GM21367 (cell line): ENCODE results near the gene LRAT.

Experiments
- ATAC-seq: cut with Tn5 transposase; IDR thresholded peaks from one replicate; pipeline ENCODE4 v1.9.1; 2021; ENCODE audit not compliant: unreplicated experiment

Gene LRAT

DNA sequence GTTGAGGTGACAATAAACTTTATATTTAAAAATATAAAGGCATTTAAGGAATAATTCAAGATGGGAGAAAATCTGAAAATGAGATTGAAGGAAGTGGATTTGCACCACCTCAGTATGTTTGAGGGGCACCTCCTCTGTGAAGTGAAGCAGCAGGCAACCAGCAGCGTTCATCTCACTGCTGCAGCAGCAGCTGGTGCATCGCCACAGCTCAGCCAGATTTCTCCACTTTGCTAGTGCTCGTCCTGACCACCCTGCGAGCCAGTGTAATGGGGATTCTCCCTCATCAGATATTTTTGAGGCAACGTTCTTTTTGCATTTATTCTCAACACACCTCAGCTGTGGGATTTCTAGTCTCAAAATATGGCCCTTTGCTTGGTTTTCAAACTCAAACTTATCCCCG, 13.9 kb downstream of the LRAT start:
- no peak for ATAC-seq

- ATAC-seq = no peak
These were observed 17.1 kb downstream of the LRAT start for GRCh38 chr4:154760895-154761294.

DNA sequence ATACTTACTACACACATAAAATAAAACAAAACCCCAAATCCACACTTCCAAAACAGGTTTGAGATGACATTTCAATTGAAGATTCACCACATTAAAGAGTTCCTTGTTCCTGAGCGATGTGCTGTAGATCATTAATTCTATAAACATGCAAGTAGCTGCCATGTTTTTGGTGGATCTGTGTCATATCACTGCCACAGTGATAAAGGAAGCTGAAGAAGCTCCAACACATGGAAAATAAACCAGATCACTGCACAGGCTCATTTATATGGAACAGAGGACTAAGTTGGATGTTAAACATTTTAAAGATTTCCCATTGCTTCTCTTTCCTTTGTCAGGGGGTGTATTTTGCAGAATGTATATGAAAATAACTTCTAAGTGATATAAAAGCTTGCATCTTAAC, 34.5 kb downstream of the LRAT start:
- no peak for ATAC-seq

DNA sequence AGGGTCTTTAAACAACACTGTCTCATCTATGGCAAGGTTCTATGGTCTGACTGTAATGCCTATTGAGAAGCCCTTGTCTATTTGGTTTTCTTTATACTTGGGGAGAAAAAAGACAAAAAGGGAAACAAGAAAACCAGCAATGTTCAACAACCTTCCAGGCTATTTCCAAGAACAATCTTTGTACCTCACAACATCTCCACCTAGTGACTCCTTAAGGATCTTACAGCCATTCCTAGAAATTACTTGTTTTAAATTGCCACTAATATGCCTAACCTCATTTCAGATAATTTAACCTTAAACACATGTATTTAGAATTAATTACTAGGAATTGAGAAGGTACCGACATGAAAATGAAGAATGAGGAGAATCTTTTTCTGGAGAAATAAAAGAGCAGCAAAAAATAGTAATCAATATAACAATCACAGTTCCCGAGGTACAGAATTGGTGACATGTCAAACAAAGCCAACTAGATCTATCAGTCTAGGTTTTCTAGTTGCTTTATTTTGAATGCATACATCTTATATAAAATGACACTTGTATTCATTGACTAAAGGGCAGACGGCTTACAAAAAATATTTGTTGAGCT, 35.7 kb downstream of the LRAT start:
- no peak for ATAC-seq

DNA sequence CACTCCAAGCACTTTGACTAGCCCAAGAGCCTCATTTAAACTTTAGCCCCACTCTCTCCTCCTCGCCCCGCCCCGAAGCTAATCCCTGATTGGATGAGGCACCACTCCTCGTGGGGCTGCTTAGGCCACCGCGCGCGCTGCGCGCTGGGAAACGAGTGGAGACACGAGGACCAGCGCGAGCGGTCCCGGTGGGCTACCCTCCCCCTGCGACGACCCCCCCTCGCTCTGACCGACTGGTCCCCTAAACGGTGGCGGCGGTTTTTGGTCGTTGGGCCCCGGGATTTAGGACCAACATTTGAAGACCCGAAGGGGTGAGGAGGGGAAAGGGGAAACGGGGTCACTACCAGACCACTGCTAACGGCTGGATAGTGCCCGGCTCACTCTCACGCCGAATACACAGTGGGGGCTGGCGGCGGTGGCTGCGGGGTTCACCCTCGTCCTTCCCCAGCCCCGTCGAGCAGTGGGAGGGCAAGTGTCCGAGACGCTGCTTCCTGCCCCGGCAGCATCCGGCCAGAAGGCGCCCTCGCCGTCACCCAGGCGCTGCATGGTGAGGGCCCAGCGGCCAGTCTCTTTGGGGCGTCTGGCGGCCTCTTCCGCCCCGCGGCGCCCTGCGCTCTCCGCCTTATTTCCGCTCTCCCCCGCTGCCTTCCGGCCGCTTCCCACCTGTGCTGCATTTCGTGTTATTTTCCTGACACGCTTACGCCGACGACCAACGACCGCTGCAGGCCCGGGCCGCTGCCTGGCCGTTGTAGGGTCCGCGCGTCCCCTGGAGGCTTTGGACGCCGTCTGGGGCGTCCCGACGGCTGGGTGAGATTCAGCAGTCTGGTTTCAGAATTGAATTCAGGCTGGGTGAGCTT, 37.6 kb downstream of the LRAT start, which contains the start of gene RBM46:
Gene RBM46 (plus strand): TSS at position 147 of the 857 bp plus-strand sequence. CDS start 15,481 bp downstream, outside the sequence.
- ATAC-seq = no peak

DNA sequence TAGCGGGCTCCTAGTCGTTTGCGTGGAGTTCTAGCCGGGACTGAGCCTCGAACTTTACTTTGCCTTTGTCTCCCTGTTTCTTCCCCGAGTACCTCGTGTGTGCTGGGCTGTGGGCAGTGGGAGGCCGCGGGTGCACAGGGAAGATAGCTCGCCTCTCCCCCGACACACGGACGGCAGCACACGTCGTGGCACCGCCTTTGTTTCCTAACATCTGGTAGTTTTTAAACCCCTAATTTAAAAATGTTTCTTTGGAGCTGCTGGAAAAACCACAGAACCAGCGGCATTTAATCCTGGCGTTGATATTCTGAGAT, 38.1 kb downstream of the LRAT start:
- ATAC-seq = no peak
